PC-3 (cell line): ENCODE measurements around the gene ST7.

Experiments used
- CTCF ChIP-seq: fragments of 300-600 bp; sonication (generic); conservative IDR thresholded peaks from 2 replicates; pipeline ENCODE4 v1.5.1; 2017; ENCODE audit warnings: antibody characterized with exemption, low read depth, mild to moderate bottlenecking, low read length
- EZH2 ChIP-seq: fragments of 300-600 bp; sonication (generic); IDR thresholded peaks from one replicate; pipeline ENCODE4 v1.6.1; 2017; ENCODE audit warnings: antibody characterized with exemption, mild to moderate bottlenecking, low read length; ENCODE audit not compliant: unreplicated experiment

GRCh38 chr7:117048114-117048866, 95.0 kb downstream of the ST7 start:
- TF ChIP-seq CTCF (no peak), EZH2 (no peak)
